Stimulated activated CD4-positive, alpha-beta T cell treated with anti-CD3 and anti-CD28 coated beads, TNF-alpha, amount 100 ng/mL, for 4 hours (primary cell): ENCODE data around the gene CLMN.
"Not testable (repeated sequence)": the region's sequence is repeated elsewhere in the genome, so short reads cannot be mapped to it uniquely, and the experiment has no call there.

ENCODE experiments used
- DNase-seq, 3 experiments: peaks; one replicate each; pipeline ENCODE4 v3.0.0-alpha.2; 2020; ENCODE audit warnings: low read depth in 3 of 3

The CLMN gene

GRCh38 chr14:95195031-95195430 lies 124.7 kb downstream of the CLMN start:
- DNase-seq: no peak

DNA sequence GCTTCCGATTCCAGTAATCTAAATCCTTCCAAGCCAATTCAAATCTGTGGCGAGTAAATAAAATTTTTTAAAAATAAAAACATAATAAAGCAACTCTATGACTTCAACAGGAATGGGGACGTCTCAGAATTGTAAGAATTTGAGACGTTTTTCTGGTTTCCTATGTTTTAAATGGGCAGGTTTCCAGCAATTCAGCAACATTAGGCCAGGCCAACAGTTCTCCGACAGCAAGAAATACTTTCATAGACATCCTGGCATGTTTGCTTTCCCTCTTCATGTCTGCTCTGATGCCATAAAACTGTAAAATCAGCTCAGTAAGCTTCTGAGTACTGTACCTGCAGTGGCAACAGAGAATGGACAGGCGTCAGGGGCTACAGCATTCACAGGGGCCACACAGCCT lies 126.6 kb downstream of the CLMN start:
- DNase-seq: no peak

DNA sequence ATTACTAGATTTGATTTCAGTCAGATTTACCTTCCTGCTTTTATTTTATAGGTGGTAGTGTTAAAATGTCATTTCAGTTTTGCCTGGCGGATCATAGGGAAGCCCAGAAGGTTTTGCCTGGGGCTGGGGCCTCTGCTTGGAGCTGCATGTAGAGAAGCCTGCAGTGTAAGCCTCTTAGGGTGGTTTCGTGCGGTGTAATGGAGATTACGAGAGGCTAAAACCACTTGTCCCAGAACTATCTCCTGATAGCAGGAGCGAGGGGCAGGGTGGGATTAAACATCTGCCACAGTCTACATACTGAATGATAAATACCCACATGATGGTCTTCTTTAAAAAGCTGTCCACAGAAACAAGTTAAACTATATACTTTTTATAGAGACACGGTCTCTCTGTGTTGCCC lies 127.4 kb downstream of the CLMN start:
- DNase-seq: no peak

DNA sequence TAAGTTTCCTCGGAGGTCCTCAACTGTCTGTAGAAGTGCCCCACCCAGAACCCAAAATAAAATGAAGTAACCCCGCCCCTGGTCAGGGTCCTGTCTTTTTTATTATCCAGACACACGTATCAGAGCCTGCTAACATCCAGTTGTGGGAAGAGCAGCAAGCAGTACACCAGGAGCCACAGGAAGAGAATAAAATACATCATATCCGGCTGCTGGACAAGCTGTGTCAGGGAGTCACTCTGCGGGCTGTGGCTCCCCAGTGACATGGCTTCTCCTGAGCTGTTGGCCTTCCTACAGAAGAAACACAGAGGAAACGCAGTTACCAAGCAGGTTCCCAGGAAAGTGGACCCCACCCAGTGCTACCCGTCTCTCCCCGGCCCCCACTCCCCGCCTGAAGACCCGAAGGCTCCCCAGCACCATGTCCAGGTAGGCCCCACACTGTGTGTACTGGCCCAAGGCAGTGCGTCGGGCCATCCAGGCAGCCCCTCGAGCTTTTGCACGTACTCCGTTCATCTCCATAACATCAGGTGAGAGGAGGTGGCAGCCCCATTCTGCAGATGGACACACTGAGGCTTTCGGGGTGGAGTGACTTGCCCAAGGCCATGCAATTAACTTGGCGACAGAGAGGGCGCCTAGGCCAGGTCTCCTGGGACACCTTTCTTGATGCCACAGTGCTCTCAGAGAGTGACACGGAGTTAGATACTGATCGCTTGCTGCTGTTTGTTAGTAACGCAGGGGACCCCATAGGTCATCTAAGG lies 128.1 kb downstream of the CLMN start:
- no peak for DNase-seq

DNA sequence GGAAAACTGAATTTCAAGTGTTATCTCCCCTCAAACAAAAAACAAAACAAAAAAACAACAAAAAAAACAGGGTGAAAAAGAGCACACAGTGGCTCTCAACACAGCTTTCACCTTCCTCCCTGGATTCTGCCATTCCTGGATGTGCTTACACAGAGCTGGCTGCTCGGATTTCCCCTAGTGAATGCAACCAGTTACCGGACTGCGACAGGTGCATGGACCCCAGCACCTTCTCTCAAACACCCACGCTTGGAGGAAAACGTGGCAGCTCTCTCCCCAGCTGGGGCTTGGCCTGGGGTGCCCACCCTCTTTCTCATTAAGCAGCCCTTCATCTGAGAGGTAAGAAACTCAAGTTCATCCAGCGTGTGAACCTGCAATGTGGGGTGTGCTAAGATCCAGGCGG lies 128.9 kb downstream of the CLMN start:
- no peak for DNase-seq

- no peak for DNase-seq
Observed at GRCh38 chr14:95190346-95190840, 129.3 kb downstream of the CLMN start.

- no peak for DNase-seq
Observed at GRCh38 chr14:95189367-95190132, 130.2 kb downstream of the CLMN start.

- DNase-seq: no peak
Observed at GRCh38 chr14:95188380-95188779, 131.3 kb downstream of the CLMN start.

- DNase-seq: no peak
Observed at GRCh38 chr14:95185767-95186392, 133.8 kb downstream of the CLMN start.

DNA sequence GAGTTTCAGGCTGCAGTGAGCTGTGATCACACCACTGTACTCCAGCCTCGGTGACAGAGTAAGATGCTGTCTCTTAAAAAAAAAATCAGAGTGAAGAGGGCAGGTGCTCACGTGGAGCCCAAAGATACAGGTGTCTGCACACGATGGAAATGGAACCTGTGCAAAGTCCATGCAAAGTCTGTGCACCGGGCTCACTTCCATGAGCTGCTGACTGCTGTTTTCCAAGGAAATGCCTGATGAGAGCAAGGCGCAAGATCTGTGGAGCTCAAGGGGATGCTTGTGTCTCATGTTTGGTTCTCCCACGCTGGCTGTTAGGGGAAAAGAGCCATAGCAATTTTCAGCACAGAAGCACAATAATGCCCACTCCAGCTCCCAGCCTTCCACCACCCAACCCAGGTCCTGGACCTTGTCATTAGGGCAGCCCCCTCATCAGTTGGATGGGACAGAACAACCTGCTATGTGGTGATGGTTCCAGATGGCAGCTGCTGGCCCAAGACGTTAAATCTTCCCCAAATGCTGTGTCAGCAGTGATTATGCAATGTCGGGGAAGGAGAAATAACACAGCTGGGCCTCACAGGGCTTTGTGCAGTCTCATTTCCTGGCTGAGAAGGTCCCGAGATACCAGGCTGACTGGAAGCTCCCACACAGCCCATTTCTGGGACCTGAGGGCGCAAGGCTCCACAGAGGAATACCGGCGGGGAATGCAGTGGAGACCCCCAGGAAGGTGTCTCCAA lies 134.5 kb downstream of the CLMN start:
- no peak for DNase-seq

GRCh38 chr14:95184413-95184790 lies 135.3 kb downstream of the CLMN start:
- DNase-seq: no peak

DNA sequence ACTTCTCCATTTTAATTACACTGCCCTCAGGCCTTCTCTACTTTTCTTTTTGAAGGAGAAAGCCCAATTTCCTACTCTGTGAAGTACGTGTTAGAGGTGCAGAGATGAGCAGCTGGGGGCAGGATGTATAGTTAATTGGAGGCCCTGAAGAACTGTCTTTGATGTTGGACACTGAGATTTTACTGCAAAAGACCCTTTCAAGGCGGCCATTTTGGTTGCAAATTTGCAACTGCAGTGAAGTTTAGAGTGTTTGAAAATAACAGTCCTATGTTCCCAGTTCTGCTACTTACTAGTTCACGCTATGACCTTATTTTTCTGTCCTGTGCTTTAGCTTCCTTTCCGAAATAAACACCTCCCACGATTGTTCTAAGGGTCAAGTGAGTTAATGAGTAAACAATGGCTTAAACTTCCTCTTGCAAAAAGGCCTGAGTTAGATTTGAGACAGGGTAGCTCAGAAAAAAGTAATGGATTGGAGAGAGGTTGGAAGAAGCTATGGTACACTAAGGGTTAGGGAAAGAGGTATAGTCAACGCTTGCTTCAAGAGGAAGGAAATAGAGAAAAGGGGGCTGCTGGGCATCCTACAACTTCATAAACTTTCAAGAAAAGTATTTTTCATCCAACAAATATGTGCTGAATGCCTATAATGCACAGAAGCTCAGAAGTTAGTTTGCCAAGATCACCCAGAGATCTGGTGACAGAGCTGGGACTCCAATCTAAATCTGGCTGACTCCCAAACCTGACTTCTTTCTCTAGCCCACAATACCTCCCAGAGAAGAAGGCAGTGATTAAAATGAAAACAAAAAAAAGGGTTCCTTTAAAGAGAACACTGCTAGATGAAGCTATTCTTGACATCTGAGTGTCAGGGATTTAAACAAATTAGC lies 135.9 kb downstream of the CLMN start:
- DNase-seq: no peak

DNA sequence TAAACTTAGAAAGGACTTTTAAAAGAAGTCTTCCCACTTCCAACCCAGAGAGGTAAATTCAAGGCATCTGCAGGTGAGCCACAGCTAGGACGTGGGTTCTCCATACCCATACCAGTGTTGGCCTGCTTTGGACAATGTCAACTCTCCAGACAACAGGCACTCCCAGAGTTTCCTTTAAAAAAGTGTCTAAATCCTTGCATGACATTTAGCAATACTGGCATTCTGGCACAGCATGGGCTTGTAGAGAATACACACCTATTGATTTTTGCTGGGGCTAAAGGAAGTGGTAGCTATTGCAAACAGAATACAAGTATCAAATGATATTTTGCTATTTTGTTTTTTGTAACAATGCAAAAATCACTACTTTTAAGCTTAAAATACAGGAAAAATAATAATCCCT lies 136.6 kb downstream of the CLMN start:
- no peak for DNase-seq

DNA sequence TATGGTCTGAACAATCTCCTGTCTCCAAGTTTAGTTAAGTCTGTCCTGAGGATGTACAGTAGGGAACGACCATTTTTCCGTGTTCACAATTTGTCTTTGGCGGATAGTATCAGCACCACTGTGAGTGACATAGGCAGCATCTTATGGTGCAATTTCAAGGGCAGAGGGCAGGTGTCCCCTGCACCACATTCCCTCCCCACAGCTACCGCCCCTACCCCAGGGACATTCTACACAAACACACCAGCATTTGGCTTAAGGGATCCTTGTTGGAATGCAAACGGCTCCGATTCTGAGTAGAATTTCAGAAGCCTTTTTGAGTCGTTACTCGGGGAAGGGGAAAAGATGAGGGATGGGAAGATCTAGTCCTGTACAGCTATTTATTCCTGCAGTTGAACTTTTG lies 137.3 kb downstream of the CLMN start:
- no peak for DNase-seq

DNA sequence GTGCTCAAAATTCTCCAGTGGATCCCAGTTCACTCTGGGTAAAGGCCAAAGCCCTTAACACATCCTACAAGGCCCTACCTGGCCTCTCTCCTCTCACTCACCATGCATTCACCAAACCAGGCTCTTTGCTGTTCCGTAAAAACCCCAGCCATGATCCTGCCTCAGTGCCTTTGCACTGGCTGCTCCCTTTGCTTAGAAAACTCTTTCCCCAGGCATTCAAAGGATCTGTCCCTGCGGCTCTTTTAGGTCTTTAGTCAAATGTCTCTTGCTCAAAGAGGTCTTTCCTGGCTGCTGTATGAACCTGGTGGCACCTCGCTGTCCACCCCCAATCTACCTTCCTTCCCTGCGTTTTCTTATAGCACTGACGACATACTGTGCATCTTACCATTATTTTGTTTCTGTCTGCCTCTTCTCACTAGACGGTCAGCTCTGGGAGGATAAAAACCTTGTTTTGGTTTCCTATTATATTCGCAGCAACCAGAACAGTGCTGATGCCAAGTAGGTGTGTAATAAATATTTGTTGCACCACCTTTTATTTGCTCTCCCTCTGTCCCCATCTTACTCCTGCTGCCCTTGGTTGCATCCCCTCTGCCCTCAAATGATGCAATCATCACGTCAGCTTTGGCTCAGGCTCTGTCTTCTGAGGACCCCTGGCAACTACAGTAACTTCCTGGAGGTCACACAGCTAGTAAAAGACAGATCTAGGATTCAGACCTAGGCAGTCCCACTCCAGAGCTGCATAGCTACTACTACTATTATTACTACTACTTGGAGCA lies 138.6 kb downstream of the CLMN start:
- DNase-seq: no peak

GRCh38 chr14:95175670-95176069 lies 144.0 kb downstream of the CLMN start:
- DNase-seq: not testable (repeated sequence)

DNA sequence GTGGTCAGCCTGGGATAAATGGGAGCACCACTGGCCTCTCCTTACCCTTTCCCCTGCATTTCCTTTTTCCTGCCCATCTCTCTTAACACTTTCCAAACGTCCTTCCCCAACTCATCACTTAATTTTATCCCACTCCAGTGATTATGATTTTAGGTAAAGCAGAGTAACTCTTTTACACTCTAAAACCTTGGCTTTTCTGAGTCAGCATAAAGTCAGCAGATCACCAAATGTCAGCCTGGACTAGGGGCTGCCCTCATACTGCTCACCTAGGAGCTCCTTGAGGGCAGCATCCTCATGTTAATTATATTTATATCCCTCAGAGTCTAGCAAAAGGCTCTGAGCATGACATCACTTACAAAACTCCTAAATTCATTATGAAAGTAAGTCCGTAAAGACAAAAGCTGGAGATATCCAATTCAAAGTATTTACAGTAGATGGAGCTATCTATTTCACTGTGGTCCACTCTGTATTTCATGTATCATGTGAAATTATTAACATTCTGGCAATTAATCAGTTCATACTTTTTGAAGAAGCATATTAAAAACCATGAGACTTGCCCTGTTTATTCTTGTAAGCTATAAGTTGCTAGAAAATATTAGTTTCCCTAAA lies 145.4 kb downstream of the CLMN start:
- no peak for DNase-seq

DNA sequence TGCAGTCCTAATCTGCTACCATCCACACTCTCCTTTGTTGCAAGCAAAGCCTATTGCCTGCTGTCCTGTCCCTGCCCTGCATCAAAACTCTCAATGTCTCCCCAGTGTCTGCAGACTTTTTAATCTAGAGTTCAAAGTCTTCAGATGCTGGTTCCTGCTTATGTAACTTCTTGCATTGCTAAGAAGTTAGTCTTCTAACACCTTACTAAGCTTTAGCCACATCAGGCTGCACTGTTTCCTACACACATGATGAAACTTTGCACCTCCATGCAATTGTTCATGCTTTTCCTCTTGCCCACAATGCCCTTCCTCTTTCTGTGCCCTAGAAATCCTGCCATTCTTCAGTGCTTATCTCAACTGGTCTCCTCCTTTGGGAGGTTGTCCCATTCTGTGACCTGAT lies 146.2 kb downstream of the CLMN start:
- no peak for DNase-seq

GRCh38 chr14:95167177-95167576 lies 152.5 kb downstream of the CLMN start:
- no peak for DNase-seq

GRCh38 chr14:95165517-95165916 lies 154.2 kb downstream of the CLMN start:
- DNase-seq: no peak
